K562 (cell line): ENCODE data around the gene PPP2R1B. TPM values are rescaled to one million over a fixed set of nuclear protein-coding genes. Genes with fewer than 3 reads are reported as not detected.

ENCODE experiments used
- ARID1B ChIP-seq: fragments of 450-650 bp; IDR thresholded peaks from 2 replicates; pipeline ENCODE4 v1.6.1; 2016; ENCODE audit warnings: antibody characterized with exemption, mild to moderate bottlenecking, inconsistent platforms
- C11orf30 ChIP-seq: fragments of 450-650 bp; IDR thresholded peaks from 2 replicates; pipeline ENCODE4 v1.6.1; 2016; ENCODE audit warnings: low read depth, mild to moderate bottlenecking
- CTBP1 ChIP-seq: fragments of 450-650 bp; IDR thresholded peaks from 2 replicates; pipeline ENCODE4 v1.6.1; 2016; ENCODE audit warnings: borderline replicate concordance
- GABPA ChIP-seq: fragments of 200-800 bp; sonication (Bioruptor generic); conservative IDR thresholded peaks from 2 replicates; pipeline ENCODE4 v1.6.1; 2016; ENCODE audit warnings: low read depth, missing genetic modification characterization, missing compliant biosample characterization
- JUN ChIP-seq, 2 experiments: sonication (generic) in 1 of 2; formaldehyde crosslinking in 1 of 2; IDR thresholded peaks; 2 replicates each; pipeline versions ENCODE4 v1.6.1 to v1.8.0; 2012 to 2022; ENCODE audit warnings: borderline replicate concordance in 2 of 2, mild to moderate bottlenecking in 2 of 2, improper control_type of control experiment in 1 of 2, low read depth in 1 of 2, low read length in 1 of 2, missing genetic modification reagents in 1 of 2
- NCOA1 ChIP-seq: fragments of 450-650 bp; IDR thresholded peaks from 2 replicates; pipeline ENCODE4 v1.6.1; 2016; ENCODE audit warnings: low read depth
- POLR2AphosphoS5 ChIP-seq: IDR thresholded peaks from 2 replicates; pipeline ENCODE4 v1.6.1; 2011; ENCODE audit warnings: mild to moderate bottlenecking, low read depth, low read length, moderate library complexity; ENCODE audit not compliant: control insufficient read depth, insufficient read depth
- SMC3 ChIP-seq: conservative IDR thresholded peaks from 2 replicates; pipeline ENCODE4 v1.6.1; 2011; ENCODE audit warnings: low read depth, low read length, improper control_type of control experiment; ENCODE audit not compliant: insufficient read depth
- SNIP1 ChIP-seq: fragments of 450-650 bp; IDR thresholded peaks from 2 replicates; pipeline ENCODE4 v1.7.1; 2017; ENCODE audit warnings: low read depth, mild to moderate bottlenecking
- TAF7 ChIP-seq: fragments of 450-650 bp; IDR thresholded peaks from 2 replicates; pipeline ENCODE4 v1.6.1; 2016; ENCODE audit warnings: missing genetic modification characterization, missing compliant biosample characterization
- THRB ChIP-seq: fragments of 450-650 bp; formaldehyde crosslinking; conservative IDR thresholded peaks from 2 replicates; pipeline ENCODE4 v1.4.0; 2022; ENCODE audit warnings: mild to moderate bottlenecking, missing genetic modification characterization
- ZBTB49 ChIP-seq: sonication (generic); formaldehyde crosslinking; IDR thresholded peaks from 2 replicates; pipeline ENCODE4 v1.8.0; 2022; ENCODE audit warnings: missing genetic modification reagents, mild to moderate bottlenecking, borderline replicate concordance
- ZFX ChIP-seq: sonication (generic); formaldehyde crosslinking; IDR thresholded peaks from 2 replicates; pipeline ENCODE4 v1.8.0; 2022; ENCODE audit warnings: mild to moderate bottlenecking, missing genetic modification reagents, moderate library complexity
- ZKSCAN3 ChIP-seq: fragments of 250-450 bp; sonication (Bioruptor Pico); IDR thresholded peaks from 2 replicates; pipeline ENCODE4 v1.4.0; 2020
- ZNF324 ChIP-seq: fragments of 250-450 bp; sonication (Bioruptor Pico); IDR thresholded peaks from 2 replicates; pipeline ENCODE4 v1.4.0; 2020; ENCODE audit warnings: mild to moderate bottlenecking
- polyA plus RNA-seq, 8 experiments: library from polyadenylated mRNA; depleted of rRNA in 4 of 8; stranded (reverse) in 5 of 8; unstranded in 3 of 8; fragments of >200 nt; fragmentation: Nextera tagmentation in 2 of 8; fragmentation: Illumina TruSeq in 1 of 8; extraction: Ambion mirVana in 2 of 8; extraction: Trizol in 1 of 8; gene quantifications; 2 replicates each; pipeline versions ENCODE4 v1.2.1 to v1.2.3, GENCODE V29; 2011 to 2014; ENCODE audit warnings: inconsistent platforms in 1 of 8, missing spikeins in 1 of 8
- total RNA-seq, 7 experiments: library from RNA; depleted of rRNA in 6 of 7; stranded (reverse); fragments of >200 nt in 6 of 7; fragmentation: Illumina TruSeq in 2 of 7; extraction: Trizol in 2 of 7; gene quantifications; 2 replicates each; pipeline versions ENCODE4 v1.2.1 to v1.2.3, GENCODE V29; 2011 to 2021; ENCODE audit warnings: low replicate concordance in 1 of 7
- TF ChIP-seq, protein P1 (sequence below): sonication (generic); formaldehyde crosslinking; IDR thresholded peaks from 2 replicates; pipeline ENCODE4 v1.8.0; 2022; ENCODE audit warnings: mild to moderate bottlenecking, low read depth, missing genetic modification reagents
- TF ChIP-seq, protein P2 (sequence below): fragments of 450-650 bp; IDR thresholded peaks from 2 replicates; pipeline ENCODE4 v1.6.1; 2017; ENCODE audit warnings: antibody characterized with exemption, mild to moderate bottlenecking

The PPP2R1B gene
- total and polyA plus RNA-seq, 9 of the 15 experiments (the other 6 are each of a cell fraction or from before 2014, with no cell fraction given): 24.6 to 68.5 (median 39.8) TPM

DNA sequence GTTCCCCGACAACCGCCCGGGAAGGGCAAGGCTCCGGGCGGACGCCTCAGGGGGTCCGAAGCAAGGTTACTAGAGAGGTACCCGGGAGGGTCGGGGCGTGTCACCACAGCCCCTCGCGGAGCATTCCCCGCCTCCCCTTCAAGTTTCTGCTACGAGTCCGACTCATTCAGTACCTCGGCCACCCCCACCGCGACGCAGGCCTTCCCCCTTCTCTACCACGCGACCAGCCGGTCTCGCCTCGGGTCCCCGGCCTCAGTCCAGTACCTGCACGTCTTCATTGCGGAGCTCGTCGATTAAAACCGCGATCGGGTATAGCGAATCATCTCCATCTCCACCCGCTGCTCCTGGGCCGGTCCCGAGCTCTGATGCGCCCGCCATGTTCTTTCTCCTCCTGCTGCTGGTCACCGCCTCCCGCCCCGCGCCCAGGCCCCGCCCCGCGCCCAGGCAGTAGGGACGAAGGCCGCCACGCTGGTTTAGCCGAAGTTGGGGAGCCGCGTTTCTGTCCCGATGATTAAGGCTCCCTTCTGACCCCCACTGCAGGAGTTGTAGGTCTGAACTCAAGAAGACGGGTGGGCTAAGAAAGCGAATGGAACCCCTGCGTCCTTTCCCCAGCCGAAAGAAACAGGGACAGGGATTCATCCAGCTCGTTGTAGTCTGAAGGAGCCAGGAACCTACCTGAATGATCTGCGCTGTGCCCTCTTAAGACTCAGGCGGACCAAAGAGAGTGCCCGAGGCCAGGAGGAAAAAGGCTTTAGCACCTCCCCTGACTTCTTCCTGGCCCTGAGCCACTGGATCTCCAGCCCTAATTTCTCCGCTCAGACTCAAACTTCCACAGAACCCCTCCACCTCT lies at the start of gene PPP2R1B (continued):
- TF ChIP-seq ZFX (CRISPR knock-in tag) (peak; percentile 90), ZNF324 (CRISPR knock-in tag) (no peak), SMC3 (0 out of 2 replicates have a peak, but pooled peaks have one; percentile 4), TAF7 (tag) (no peak), ARID1B (0 out of 2 replicates have a peak, but pooled peaks have one; percentile 10), C11orf30 (peak; percentile 24; the same call in 1 of the 2 replicates), GABPA (tag) (0 out of 2 replicates have a peak, but pooled peaks have one; percentile 26), NCOA1 (0 out of 2 replicates have a peak, but pooled peaks have one; percentile 46), ZKSCAN3 (CRISPR knock-in tag) (no peak), SNIP1 (no peak), POLR2AphosphoS5 (peak; percentile 86), ZBTB49 (CRISPR knock-in tag) (no peak), CTBP1 (no peak), JUN (IDR thresholded peaks at IDR 0.05; ENCODE audit: borderline replicate concordance, low read depth, low read length) (no peak), JUN (CRISPR knock-in tag; IDR thresholded peaks at IDR 0.05; ENCODE audit: borderline replicate concordance) (0 out of 2 replicates have a peak, but pooled peaks have one; percentile 9), THRB (CRISPR knock-in tag) (no peak)
- TF ChIP-seq, protein P1, sequence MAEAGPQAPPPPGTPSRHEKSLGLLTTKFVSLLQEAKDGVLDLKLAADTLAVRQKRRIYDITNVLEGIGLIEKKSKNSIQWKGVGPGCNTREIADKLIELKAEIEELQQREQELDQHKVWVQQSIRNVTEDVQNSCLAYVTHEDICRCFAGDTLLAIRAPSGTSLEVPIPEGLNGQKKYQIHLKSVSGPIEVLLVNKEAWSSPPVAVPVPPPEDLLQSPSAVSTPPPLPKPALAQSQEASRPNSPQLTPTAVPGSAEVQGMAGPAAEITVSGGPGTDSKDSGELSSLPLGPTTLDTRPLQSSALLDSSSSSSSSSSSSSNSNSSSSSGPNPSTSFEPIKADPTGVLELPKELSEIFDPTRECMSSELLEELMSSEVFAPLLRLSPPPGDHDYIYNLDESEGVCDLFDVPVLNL (CRISPR knock-in tag): no peak
- TF ChIP-seq, protein P2, sequence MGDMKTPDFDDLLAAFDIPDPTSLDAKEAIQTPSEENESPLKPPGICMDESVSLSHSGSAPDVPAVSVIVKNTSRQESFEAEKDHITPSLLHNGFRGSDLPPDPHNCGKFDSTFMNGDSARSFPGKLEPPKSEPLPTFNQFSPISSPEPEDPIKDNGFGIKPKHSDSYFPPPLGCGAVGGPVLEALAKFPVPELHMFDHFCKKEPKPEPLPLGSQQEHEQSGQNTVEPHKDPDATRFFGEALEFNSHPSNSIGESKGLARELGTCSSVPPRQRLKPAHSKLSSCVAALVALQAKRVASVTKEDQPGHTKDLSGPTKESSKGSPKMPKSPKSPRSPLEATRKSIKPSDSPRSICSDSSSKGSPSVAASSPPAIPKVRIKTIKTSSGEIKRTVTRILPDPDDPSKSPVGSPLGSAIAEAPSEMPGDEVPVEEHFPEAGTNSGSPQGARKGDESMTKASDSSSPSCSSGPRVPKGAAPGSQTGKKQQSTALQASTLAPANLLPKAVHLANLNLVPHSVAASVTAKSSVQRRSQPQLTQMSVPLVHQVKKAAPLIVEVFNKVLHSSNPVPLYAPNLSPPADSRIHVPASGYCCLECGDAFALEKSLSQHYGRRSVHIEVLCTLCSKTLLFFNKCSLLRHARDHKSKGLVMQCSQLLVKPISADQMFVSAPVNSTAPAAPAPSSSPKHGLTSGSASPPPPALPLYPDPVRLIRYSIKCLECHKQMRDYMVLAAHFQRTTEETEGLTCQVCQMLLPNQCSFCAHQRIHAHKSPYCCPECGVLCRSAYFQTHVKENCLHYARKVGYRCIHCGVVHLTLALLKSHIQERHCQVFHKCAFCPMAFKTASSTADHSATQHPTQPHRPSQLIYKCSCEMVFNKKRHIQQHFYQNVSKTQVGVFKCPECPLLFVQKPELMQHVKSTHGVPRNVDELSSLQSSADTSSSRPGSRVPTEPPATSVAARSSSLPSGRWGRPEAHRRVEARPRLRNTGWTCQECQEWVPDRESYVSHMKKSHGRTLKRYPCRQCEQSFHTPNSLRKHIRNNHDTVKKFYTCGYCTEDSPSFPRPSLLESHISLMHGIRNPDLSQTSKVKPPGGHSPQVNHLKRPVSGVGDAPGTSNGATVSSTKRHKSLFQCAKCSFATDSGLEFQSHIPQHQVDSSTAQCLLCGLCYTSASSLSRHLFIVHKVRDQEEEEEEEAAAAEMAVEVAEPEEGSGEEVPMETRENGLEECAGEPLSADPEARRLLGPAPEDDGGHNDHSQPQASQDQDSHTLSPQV: 0 out of 2 replicates have a peak, but pooled peaks have one; percentile 22
